Left lung (tissue), 10 donors: ENCODE results near the gene ESPL1. TPM values are rescaled to one million over a fixed set of nuclear protein-coding genes. Genes with fewer than 3 reads are reported as not detected.

Source experiments
- ATAC-seq: fragments of 200-7000 bp; cut with Tn5 transposase; one replicate; pipeline ENCODE4 v1.9.1; 2020; ENCODE audit warnings: moderate library complexity
- DNase-seq, 4 donors: peaks; one replicate each; pipeline ENCODE4 v3.0.0-alpha.2; 2013 to 2020
- H3K27ac ChIP-seq, 2 donors: fragments of 200-600 bp; sonication (generic) in 1 of 2; one replicate each; pipeline versions ENCODE4 v1.5.0 to v1.8.0; 2020 to 2021
- H3K27me3 ChIP-seq, 2 donors: fragments of 200-600 bp; sonication (generic) in 1 of 2; one replicate each; pipeline versions ENCODE4 v1.5.0 to v1.8.0; 2020 to 2021
- H3K36me3 ChIP-seq, 2 donors: fragments of 200-600 bp; sonication (generic) in 1 of 2; one replicate each; pipeline versions ENCODE4 v1.5.0 to v1.8.0; 2020 to 2021
- H3K4me1 ChIP-seq, 2 donors: fragments of 200-600 bp; one replicate each; pipeline ENCODE4 v1.8.0; 2021
- H3K4me3 ChIP-seq, 2 donors: fragments of 200-600 bp; sonication (generic) in 1 of 2; one replicate each; pipeline versions ENCODE4 v1.5.0 to v1.8.0; 2020 to 2021; ENCODE audit warnings: mild to moderate bottlenecking in 1 of 2
- H3K9me3 ChIP-seq, 2 donors: fragments of 200-600 bp; sonication (generic) in 1 of 2; one replicate each; pipeline versions ENCODE4 v1.5.0 to v1.8.0; 2020 to 2021
- CTCF ChIP-seq, 2 donors: fragments of 200-600 bp; sonication (generic) in 1 of 2; IDR thresholded peaks; one replicate each; pipeline versions ENCODE4 v1.5.0 to v1.8.0; 2021; ENCODE audit warnings: antibody characterized with exemption in 2 of 2
- intact Hi-C, 2 donors: fragments of 100-400 bp; cut with DNase I; formaldehyde crosslinking; loops; one replicate each; pipeline versions ENCODE4 v1.11.2 to v1.14.2; 2022
- polyA plus RNA-seq, 6 donors: library from polyadenylated mRNA; unstranded; fragments of 120-200 nt; gene quantifications; one replicate each; pipeline ENCODE4 v1.2.1, GENCODE V29; 2013; ENCODE audit not compliant: insufficient read length in 6 of 6
- total RNA-seq, 2 donors: library from RNA; stranded (reverse); fragmentation: NEBNext Ultra II Directional; extraction: Animal tissue kit (Norgen Biotek cat#: 25700); gene quantifications; one replicate each; pipeline ENCODE4 v1.2.1, GENCODE V29; 2021
- donor health status: DM: no; HTN: yes; CAD: no.
- donor health status: DM: no; HTN: no; CAD: no.

Gene ESPL1
- total and polyA plus RNA-seq, 8 donors, result 2.8 to 21.7 (median 11.3) TPM

GRCh38 chr12:53279888-53280498 is 11.9 kb downstream of the ESPL1 start:
- ATAC-seq, result no peak
- no peak for DNase-seq
- H3K9me3 ChIP-seq, result no peaks in the 10 kb centered on the region
- intact Hi-C loops, result no loop called here
- no peak overlapping the region for H3K27ac ChIP-seq
- H3K27me3 ChIP-seq, result no peaks in the 10 kb centered on the region
- no peak overlapping the region for H3K4me3 ChIP-seq
- H3K4me1 ChIP-seq, result no peaks in the 10 kb centered on the region
- peaks cover 0 to 32% of the 10 kb centered on the region in 2 donors for H3K36me3 ChIP-seq
- no peak for TF ChIP-seq CTCF (IDR thresholded peaks at IDR 0.05)

GRCh38 chr12:53286448-53286847 is 18.3 kb downstream of the ESPL1 start:
- intact Hi-C loops, result no loop called here
- Histone ChIP-seq H3K36me3 (peaks cover 0 to 30% of the 10 kb centered on the region in 2 donors), H3K27me3 (no peaks in the 10 kb centered on the region), H3K4me3 (no peak overlapping the region), H3K9me3 (no peaks in the 10 kb centered on the region), H3K27ac (no peak overlapping the region), H3K4me1 (peaks cover 0 to 2% of the 10 kb centered on the region in 2 donors)
- DNase-seq (no peak), ATAC-seq (no peak)
- TF ChIP-seq CTCF (IDR thresholded peaks at IDR 0.05), result no peak

- Histone ChIP-seq H3K9me3 (no peaks in the 10 kb centered on the region), H3K27ac (no peak overlapping the region), H3K36me3 (peaks cover 0 to 19% of the 10 kb centered on the region in 2 donors), H3K27me3 (no peaks in the 10 kb centered on the region), H3K4me3 (no peak overlapping the region), H3K4me1 (peaks cover 0 to 2% of the 10 kb centered on the region in 2 donors)
- intact Hi-C loops, result loop anchor here in 1 of 2 donors (2.0 kb wide), 1 partner anchor 75 kb away; no protein-coding TSS in a partner anchor
- TF ChIP-seq CTCF (IDR thresholded peaks at IDR 0.05), result peak; percentile 52 to 65
- ATAC-seq (peak; percentile 90), DNase-seq (peak in 3 of 4 donors; percentile 51 to 77 (median 65))
Observed at GRCh38 chr12:53287741-53288216, 19.7 kb downstream of the ESPL1 start.

- Histone ChIP-seq H3K9me3 (no peaks in the 10 kb centered on the region), H3K27me3 (no peaks in the 10 kb centered on the region), H3K36me3 (peaks cover 0 to 18% of the 10 kb centered on the region in 2 donors), H3K4me3 (no peak overlapping the region), H3K4me1 (peaks cover 0 to 2% of the 10 kb centered on the region in 2 donors), H3K27ac (no peak overlapping the region)
- TF ChIP-seq CTCF (IDR thresholded peaks at IDR 0.05), result no peak
- intact Hi-C loops, result loop anchor here in 1 of 2 donors (2.0 kb wide), 1 partner anchor 76 kb away; no protein-coding TSS in a partner anchor
- DNase-seq, result no peak
- peak; percentile 8 for ATAC-seq
Observed at GRCh38 chr12:53288322-53288721, 20.2 kb downstream of the ESPL1 start.

GRCh38 chr12:53289891-53290290 is 21.8 kb downstream of the ESPL1 start:
- ATAC-seq, result no peak
- intact Hi-C loops, result loop anchor here in 1 of 2 donors (2.0 kb wide), 1 partner anchor 77 kb away; no protein-coding TSS in a partner anchor
- no peak overlapping the region for H3K27ac ChIP-seq
- H3K4me3 ChIP-seq, result no peak overlapping the region
- H3K27me3 ChIP-seq, result no peaks in the 10 kb centered on the region
- H3K9me3 ChIP-seq, result no peaks in the 10 kb centered on the region
- TF ChIP-seq CTCF (IDR thresholded peaks at IDR 0.05), result no peak
- DNase-seq, result no peak
- H3K36me3 ChIP-seq, result peaks cover 0 to 11% of the 10 kb centered on the region in 2 donors
- H3K4me1 ChIP-seq, result peaks cover 0 to 8% of the 10 kb centered on the region in 2 donors
